Transverse colon (tissue), 4 donors: ENCODE data around the gene ACTG1. TPM values are rescaled to one million over a fixed set of nuclear protein-coding genes. Genes with fewer than 3 reads are reported as not detected.
A peak's percentile ranks its signal among the peaks of the same experiment; 100 is the strongest.

Experiments used
- DNase-seq: peaks from one replicate; pipeline ENCODE4 v3.0.0-alpha.2; 2019
- H3K27ac ChIP-seq, 4 donors: fragments of 200-600 bp; sonication (generic); 2 replicates each; pipeline ENCODE4 v1.5.1; 2016 to 2018; ENCODE audit warnings: inconsistent platforms in 4 of 4
- H3K27me3 ChIP-seq: fragments of 200-600 bp; sonication (generic); 2 replicates; pipeline ENCODE4 v1.5.1; 2017; ENCODE audit warnings: inconsistent platforms
- H3K36me3 ChIP-seq, 4 donors: fragments of 200-600 bp; sonication (generic); 2 replicates each; pipeline ENCODE4 v1.5.1; 2017 to 2019; ENCODE audit warnings: inconsistent platforms in 4 of 4
- H3K4me1 ChIP-seq, 4 donors: fragments of 200-600 bp; sonication (generic); 2 replicates each; pipeline ENCODE4 v1.5.1; 2017 to 2020; ENCODE audit warnings: inconsistent platforms in 4 of 4
- H3K4me3 ChIP-seq, 4 donors: fragments of 200-600 bp; sonication (generic); 1 replicate in 1 of 4; 2 replicates in 3 of 4; pipeline versions ENCODE4 v1.5.1 to v1.6.1; 2017 to 2019; ENCODE audit warnings: inconsistent platforms in 4 of 4
- H3K9me3 ChIP-seq, 2 donors: fragments of 200-600 bp; sonication (generic); 2 replicates each; pipeline ENCODE4 v1.5.1; 2017 to 2019; ENCODE audit warnings: inconsistent platforms in 2 of 2
- CTCF ChIP-seq, 5 experiments: fragments of 200-600 bp in 3 of 5; fragments of 450-650 bp in 2 of 5; sonication (generic) in 3 of 5; IDR thresholded peaks; 1 replicate in 2 of 5; 2 replicates in 3 of 5; pipeline ENCODE4 v1.5.1; 2016 to 2017; ENCODE audit warnings: antibody characterized with exemption in 5 of 5, inconsistent platforms in 3 of 5, mild to moderate bottlenecking in 2 of 5, moderate library complexity in 1 of 5
- EP300 ChIP-seq: sonication (generic); formaldehyde crosslinking; IDR thresholded peaks from one replicate; pipeline ENCODE4 v1.6.1; 2017; ENCODE audit warnings: antibody characterized with exemption, low read depth
- POLR2A ChIP-seq: fragments of 450-650 bp; IDR thresholded peaks from one replicate; pipeline ENCODE4 v1.6.1; 2016; ENCODE audit warnings: antibody characterized with exemption, mild to moderate bottlenecking, moderate library complexity
- POLR2AphosphoS5 ChIP-seq, 3 donors: sonication (generic); formaldehyde crosslinking; IDR thresholded peaks; one replicate each; pipeline ENCODE4 v1.6.1; 2016; ENCODE audit warnings: antibody characterized with exemption in 3 of 3
- WGBS, 2 donors: methylation state at CpG; one replicate each; pipeline ENCODE4 v1.1.5; 2018; ENCODE audit warnings: low coverage in 1 of 2; 5-methylcytosine and 5-hydroxymethylcytosine counted together
- in situ Hi-C, 4 donors: fragments of 200-750 bp; cut with MboI; loops; one replicate each; pipeline versions ENCODE4 v1.15.0 to v1.15.1; 2017; ENCODE audit warnings: low sequenced_read_pairs in 3 of 4, low pct_ligation_motif_present in 1 of 4, low pct_unique_long_range_greater_than_20kb in 1 of 4
- intact Hi-C: fragments of 100-400 bp; cut with DNase I; formaldehyde crosslinking; loops from one replicate; pipeline ENCODE4 v1.15.1; 2023; ENCODE audit warnings: low total_unique reads
- total RNA-seq, 4 donors: library from RNA; depleted of rRNA; stranded (reverse); fragments of >200 nt; gene quantifications; one replicate each; pipeline ENCODE4 v1.1.0, GENCODE V29; 2016

Gene ACTG1
- total RNA-seq, 4 donors from 2014 or later = 2,099 to 4,882 (median 4,009) TPM

DNA sequence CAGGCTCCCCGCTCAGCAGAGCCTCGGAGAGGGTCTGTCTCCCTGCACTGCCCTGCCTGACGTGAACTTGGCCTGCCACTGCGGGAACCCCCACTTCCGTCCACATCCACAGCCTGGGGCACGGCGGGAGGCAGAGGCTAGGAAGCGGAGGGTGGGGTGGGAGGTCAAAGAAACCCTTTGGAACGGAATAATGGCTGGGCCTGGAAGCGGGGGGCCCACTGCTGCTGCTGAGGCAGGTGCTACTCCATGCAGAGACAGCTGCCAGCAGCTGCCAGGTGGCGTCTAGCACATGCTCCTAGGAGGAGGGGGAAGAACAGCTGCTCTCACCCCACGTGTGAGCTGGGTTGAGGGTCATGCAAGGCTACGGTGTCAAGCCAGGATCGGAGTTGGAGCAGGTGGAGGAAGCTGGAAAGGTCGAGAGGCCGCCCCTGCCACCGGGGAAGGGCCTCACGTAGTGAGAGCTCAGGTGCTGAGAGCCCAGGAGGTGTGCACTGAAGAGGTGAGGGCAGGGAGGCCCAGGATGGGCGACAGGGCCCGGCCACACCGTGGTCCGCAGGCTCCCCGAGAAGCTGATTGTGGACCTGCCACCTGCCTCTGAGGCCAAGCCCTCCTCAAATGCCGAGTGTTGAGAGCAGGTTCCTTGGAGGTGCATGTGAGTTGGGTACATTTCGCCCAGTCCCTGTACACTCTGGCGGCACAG, 25.4 kb upstream of the ACTG1 start:
- peaks cover 25% of the 10 kb centered on the region for H3K27me3 ChIP-seq
- H3K4me1 ChIP-seq = peaks cover 7 to 17% (median 11%) of the 10 kb centered on the region in 4 donors
- no peak overlapping the region for H3K27ac ChIP-seq
- H3K4me3 ChIP-seq = no peak overlapping the region
- H3K9me3 ChIP-seq = no peaks in the 10 kb centered on the region
- DNase-seq = no peak
- in situ Hi-C loops (no loop called here), intact Hi-C loops (loop anchor here (10.0 kb wide), 1 partner anchor 283 kb away; no protein-coding TSS in a partner anchor)
- TF ChIP-seq POLR2AphosphoS5 (IDR thresholded peaks at IDR 0.05) (peak in 1 of 3 donors; percentile 14), POLR2A (no peak), CTCF (IDR thresholded peaks at IDR 0.05) (peak in 1 of 5 experiments; percentile 41), EP300 (no peak)
- WGBS, 2 donors = 58% methylated on average over 23 of the region's 26 CpGs; no CpG with 5 or more reads in 1 of the 2 donors
- peaks cover 0 to 9% (median 0%) of the 10 kb centered on the region in 4 donors for H3K36me3 ChIP-seq

DNA sequence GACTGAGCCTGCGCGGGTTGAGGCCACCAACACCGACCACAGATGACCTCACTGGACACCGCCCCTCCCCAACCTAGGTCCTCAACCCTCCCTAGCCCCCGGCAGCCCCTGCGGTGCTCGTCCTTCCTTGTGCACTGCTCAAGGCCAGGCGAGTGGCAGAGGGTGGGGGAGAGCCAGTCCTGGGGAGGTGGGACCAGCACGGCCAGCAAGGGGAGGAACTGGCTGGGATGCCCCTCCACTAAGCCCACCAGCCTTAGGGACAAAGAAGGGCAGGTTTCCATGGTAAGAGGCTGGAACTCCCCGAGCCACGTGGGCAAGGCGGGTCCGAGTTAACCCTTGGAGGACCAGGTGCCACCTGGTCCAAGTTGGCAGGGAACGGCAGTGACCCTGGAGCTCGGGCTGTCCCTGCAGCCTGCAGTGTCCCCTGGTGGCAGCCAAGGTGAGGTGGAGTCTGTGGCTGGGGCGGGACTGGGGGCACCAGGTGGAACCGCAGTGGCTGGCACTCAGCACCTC, 24.8 kb upstream of the ACTG1 start:
- intact Hi-C loops = loop anchor here (10.0 kb wide), 1 partner anchor 283 kb away; no protein-coding TSS in a partner anchor
- H3K27me3 ChIP-seq = peaks cover 25% of the 10 kb centered on the region
- 14% methylated on average over 15 of the region's 17 CpGs; no CpG with 5 or more reads in 1 of the 2 donors for WGBS, 2 donors

GRCh38 chr17:81536299-81537290, 24.0 kb upstream of the ACTG1 start:
- in situ Hi-C loops = no loop called here
- Histone ChIP-seq H3K4me3 (peak overlapping the region in 1 of 4 donors; percentile 5), H3K27ac (no peak overlapping the region), H3K27me3 (peaks cover 25% of the 10 kb centered on the region), H3K9me3 (no peaks in the 10 kb centered on the region), H3K4me1 (peaks cover 7 to 17% (median 11%) of the 10 kb centered on the region in 4 donors), H3K36me3 (peaks cover 0 to 6% (median 0%) of the 10 kb centered on the region in 4 donors)
- DNase-seq = no peak
- WGBS, 2 donors = 25% methylated on average over 53 of the region's 89 CpGs; no CpG with 5 or more reads in 1 of the 2 donors
- intact Hi-C loops = loop anchor here (10.0 kb wide), 1 partner anchor 282 kb away; no protein-coding TSS in a partner anchor
- no peak for TF ChIP-seq POLR2A
- TF ChIP-seq CTCF (IDR thresholded peaks at IDR 0.05) = no peak
- TF ChIP-seq EP300 = no peak
- no peak for TF ChIP-seq POLR2AphosphoS5 (IDR thresholded peaks at IDR 0.05)

More for the DNA sequence above, 24.8 kb upstream of the ACTG1 start:
- in situ Hi-C loops = no loop called here
- H3K4me1 ChIP-seq = peaks cover 7 to 17% (median 11%) of the 10 kb centered on the region in 4 donors
- H3K27ac ChIP-seq = no peak overlapping the region
- DNase-seq = peak; percentile 67
- no peaks in the 10 kb centered on the region for H3K9me3 ChIP-seq
- TF ChIP-seq CTCF (IDR thresholded peaks at IDR 0.05) (peak; percentile 54 to 92 (median 77)), POLR2AphosphoS5 (IDR thresholded peaks at IDR 0.05) (no peak), EP300 (no peak)
- H3K4me3 ChIP-seq = no peak overlapping the region
- peaks cover 0 to 6% (median 0%) of the 10 kb centered on the region in 4 donors for H3K36me3 ChIP-seq
